Astrocyte of the spinal cord (primary cell): Measurements from ENCODE around the gene HDAC4.

ENCODE experiments used
- DNase-seq: peaks from one replicate; pipeline ENCODE4 v3.0.0; 2011; ENCODE audit warnings: low read depth, low spot score
- H3K4me3 ChIP-seq: 2 replicates; pipeline ENCODE4 v1.5.1; 2011; ENCODE audit warnings: low read depth, mild to moderate bottlenecking, low read length, moderate library complexity
- CTCF ChIP-seq: IDR thresholded peaks from 2 replicates; pipeline ENCODE4 v1.5.1; 2012; ENCODE audit warnings: low read depth, mild to moderate bottlenecking, low read length, inconsistent platforms
- in situ Hi-C: cut with HindIII; loops from 2 replicates; pipeline ENCODE4 v1.10.0; 2017; ENCODE audit warnings: low sequenced_read_pairs

HDAC4 gene

GRCh38 chr2:239241431-239241960 lies 159.3 kb downstream of the HDAC4 start:
- H3K4me3 ChIP-seq = no peak overlapping the region
- in situ Hi-C loops = no loop called here

GRCh38 chr2:239240414-239240881 lies 160.4 kb downstream of the HDAC4 start:
- no peak overlapping the region for H3K4me3 ChIP-seq
- in situ Hi-C loops = no loop called here
- no peak for DNase-seq
- no peak for TF ChIP-seq CTCF

More at GRCh38 chr2:239241431-239241960, 159.3 kb downstream of the HDAC4 start:
- DNase-seq = no peak
- TF ChIP-seq CTCF = no peak

- no peak for DNase-seq
- in situ Hi-C loops = no loop called here
- no peak for TF ChIP-seq CTCF
- H3K4me3 ChIP-seq = no peak overlapping the region
These were observed 161.0 kb downstream of the HDAC4 start for GRCh38 chr2:239239607-239240413.

- H3K4me3 ChIP-seq = no peak overlapping the region
- no peak for TF ChIP-seq CTCF
- DNase-seq = no peak
- in situ Hi-C loops = no loop called here
These were observed 161.8 kb downstream of the HDAC4 start for GRCh38 chr2:239238839-239239606.

- no peak for TF ChIP-seq CTCF
- in situ Hi-C loops = no loop called here
- DNase-seq = no peak
These were observed 162.4 kb downstream of the HDAC4 start for GRCh38 chr2:239238381-239238780.

GRCh38 chr2:239236808-239237205 lies 164.0 kb downstream of the HDAC4 start:
- no peak for TF ChIP-seq CTCF
- no peak for DNase-seq
- no peak overlapping the region for H3K4me3 ChIP-seq
- in situ Hi-C loops = no loop called here

More at GRCh38 chr2:239238381-239238780, 162.4 kb downstream of the HDAC4 start:
- H3K4me3 ChIP-seq = no peak overlapping the region
